Measurements from ENCODE around the gene TNS1.
"Not testable (repeated sequence)": the region's sequence is repeated elsewhere in the genome, so short reads cannot be mapped to it uniquely, and the experiment has no call there.

Gene TNS1

GRCh38 chr2:217790681-217791392 lies 212.0 kb downstream of the TNS1 start:
- peak; percentile 47 for DNase-seq

GRCh38 chr2:217790195-217790594 lies 212.6 kb downstream of the TNS1 start:
- no peak for DNase-seq

- DNase-seq = no peak
Measured at GRCh38 chr2:217789736-217790181, 213.0 kb downstream of the TNS1 start.

GRCh38 chr2:217789003-217789735 lies 213.6 kb downstream of the TNS1 start:
- DNase-seq = peak; percentile 66

DNA sequence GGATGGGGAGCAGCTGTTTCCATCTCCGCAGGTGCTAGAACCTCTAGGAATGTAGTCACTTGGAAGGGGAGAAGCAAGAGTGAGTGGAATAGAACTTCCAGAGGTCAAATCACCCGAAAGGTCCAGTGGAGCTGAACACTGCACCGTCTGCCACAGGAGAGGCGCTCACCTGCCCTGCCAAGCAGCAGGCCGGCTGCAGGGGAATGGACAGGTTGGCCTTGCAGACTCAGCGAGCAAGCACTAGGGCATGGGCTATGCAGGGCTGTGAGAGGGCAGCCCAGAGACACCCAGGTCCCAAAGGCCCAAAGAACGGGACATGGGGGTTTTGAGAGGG lies 214.2 kb downstream of the TNS1 start:
- no peak for DNase-seq

DNA sequence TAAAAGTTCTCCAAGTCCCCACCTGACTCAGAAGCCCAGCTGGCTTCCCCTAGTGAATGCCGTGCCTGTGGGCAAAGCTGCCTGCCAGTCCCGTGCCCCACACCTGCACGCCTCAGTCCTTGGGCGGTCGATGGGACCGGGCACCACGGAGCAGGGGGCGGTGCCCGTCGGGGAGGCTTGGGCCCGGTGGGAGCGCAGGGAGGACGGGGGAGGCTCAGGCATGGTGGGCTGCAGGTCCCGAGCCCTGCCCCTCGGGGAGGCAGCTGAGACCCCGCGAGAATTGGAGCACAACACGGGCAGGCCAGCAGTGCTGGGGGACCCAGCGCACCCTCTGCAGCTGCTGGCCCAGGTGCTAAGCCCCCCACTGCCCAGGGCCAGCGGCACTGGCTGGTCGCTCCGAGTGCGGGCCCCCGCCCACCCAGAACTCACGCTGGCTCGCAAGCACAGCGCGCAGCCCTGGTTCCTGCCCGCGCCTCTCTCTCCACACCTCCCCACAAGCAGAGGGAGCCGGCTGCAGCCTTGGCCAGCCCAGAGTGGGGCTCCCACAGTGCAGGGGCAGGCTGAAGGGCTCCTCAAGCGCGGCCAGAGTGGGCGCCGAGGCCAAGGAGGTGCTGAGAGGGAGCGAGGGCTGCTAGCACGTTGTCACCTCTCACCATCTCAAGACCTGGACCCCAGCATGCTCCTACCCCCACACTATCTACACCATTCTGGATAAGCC lies 215.5 kb downstream of the TNS1 start:
- no peak for DNase-seq

DNA sequence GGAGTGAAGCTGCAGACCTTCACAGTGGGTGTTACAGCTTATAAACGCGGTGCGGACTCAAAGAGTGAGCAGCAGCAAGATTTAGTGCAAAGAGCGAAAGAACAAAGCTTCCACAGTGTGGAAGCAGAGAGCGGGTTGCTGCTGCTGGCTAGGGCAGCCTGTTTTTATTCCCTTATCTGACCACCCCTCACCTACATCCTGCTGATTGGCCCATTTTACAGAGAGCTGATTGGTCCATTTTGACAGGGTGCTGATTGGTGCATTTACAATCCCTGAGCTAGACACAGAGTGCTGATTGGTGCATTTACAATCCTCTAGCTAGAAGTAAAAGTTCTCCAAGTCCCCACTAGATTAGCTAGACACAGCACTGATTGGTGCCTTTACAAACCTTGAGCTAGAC lies 216.2 kb downstream of the TNS1 start:
- not testable (repeated sequence) for DNase-seq

DNA sequence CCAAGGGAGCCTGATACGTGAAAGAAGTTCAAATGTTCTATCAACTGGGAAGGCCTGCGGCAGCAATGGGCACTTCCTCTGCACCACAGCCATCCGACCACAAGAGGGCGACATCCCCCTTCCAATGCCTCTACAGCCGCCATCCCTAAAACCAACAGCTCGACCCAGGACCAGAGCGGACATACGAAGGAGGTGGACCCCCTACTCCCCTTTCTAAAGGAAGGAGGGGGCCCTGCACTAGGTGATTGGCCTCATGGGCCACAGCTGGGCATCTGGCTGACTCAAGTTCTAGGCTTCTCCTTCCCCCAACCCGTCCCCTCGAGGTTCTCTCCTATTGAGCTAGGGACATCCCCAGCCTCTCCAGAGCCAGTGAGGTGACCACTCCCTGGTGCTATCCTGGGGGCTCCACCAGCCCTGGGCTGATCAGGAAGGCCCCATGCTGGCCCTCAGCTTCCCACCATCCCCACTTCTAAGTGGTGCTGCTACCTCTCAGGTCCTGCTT lies 217.2 kb downstream of the TNS1 start:
- DNase-seq = peak; percentile 70

- no peak for DNase-seq
Measured at GRCh38 chr2:217784996-217785543, 217.7 kb downstream of the TNS1 start.

- DNase-seq = no peak
Measured at GRCh38 chr2:217783243-217783642, 219.6 kb downstream of the TNS1 start.

DNA sequence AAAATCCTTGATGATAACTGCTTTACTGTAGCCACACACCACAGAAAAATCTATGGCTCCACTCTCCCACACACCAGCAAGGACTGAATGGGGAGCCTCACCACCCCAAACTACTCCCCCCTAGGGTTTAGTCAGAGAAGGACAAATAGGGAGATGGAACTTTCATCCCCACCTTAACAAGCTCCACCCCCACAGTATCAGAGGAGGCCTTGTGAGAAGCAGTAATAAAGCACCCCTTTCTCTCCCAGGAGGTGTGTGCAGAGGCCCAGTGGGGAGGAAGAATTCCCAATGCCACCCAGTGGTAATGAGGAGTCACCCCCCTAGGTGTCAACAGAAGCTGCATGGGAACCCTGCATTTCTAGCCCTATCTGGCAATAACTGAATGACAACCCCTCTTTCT lies 224.9 kb downstream of the TNS1 start:
- no peak for DNase-seq

DNA sequence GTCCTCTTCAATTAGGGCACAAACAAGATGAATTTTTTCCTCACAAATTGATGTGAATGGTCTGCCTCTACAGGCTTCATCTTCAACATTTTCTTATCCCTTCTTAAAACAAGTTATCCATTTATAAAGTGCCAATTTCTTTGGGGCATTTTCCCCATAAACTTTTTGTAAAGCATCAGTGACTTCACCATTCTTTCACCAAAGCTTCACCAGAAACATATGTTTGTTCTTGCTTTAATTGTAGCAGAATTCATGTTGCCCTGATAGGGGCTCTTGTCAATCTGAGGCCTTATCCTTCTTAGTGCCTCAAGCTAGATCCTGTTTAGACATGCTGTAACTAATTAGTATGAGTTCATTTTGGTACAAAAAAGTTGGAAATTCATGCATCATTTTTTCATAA lies 226.2 kb downstream of the TNS1 start:
- no peak for DNase-seq

GRCh38 chr2:217775920-217776503 lies 226.8 kb downstream of the TNS1 start:
- no peak for DNase-seq

DNA sequence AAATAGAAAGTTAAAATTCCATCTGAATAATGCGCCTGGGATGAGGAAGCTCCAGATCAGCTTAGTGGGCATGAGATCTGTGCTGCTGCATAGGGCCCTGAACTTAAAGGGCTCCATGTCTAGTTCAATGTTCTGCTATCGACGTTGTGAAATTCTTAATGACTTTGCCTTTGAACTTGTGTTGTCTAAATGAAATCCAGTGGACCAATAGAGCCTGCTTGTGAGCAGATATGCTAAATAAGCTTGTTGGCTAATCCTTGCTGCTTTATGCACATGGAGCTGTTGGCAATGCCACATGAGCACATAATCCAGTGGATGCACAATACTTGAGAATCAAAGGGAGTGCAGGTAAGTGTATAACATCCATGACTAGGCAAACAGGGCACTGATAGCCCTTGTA lies 228.6 kb downstream of the TNS1 start:
- DNase-seq = no peak

- DNase-seq = no peak
Measured at GRCh38 chr2:217773539-217773938, 229.3 kb downstream of the TNS1 start.

- DNase-seq = no peak
Measured at GRCh38 chr2:217766356-217766755, 236.4 kb downstream of the TNS1 start.

DNA sequence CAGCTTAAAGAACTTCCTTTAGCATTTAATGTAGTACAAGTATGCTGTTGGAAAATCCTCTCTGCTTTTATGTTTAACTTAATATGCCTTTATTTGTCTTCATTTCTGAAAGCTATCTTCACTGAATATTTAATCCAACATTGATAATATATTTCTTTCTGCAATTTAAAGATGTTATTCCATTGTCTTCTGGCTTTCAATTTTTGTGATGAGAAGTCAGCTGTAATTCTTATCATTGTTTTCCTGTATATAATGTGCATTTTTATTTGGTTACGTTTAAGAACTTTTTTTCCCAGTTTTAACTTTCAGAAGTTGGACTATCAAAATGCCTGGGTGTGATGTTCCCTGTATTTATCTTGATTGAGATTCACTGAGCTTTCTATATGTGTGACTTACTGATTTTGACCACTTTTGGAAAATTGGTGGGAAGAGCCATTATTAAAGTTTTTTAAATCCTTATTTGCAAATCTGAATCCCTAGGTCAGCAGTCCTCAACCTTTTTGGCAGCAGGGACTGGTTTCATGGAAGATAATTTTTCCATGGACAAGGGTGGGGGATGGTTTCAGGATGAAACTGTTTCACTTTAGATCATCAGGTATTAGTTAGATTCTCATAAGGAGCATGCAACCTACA lies 241.0 kb downstream of the TNS1 start:
- no peak for DNase-seq

- no peak for DNase-seq
Measured at GRCh38 chr2:217759991-217760390, 242.8 kb downstream of the TNS1 start.

DNA sequence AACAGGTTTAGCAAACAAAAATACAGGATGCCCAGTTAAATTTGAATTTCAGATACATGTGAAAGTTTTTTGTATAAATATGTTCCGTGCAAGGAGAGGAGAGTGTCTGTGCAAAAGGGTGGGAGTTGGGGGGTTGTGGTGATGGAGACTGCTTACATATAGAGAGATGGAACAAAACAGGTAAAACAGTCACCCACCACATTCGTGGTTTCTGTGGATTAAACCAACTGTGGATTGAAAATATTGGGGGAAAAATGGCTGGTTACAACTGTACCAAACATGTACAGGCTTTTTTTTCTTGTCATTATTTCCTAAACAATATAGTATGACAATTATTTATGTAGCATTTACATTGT lies 245.7 kb downstream of the TNS1 start:
- DNase-seq = no peak

DNA sequence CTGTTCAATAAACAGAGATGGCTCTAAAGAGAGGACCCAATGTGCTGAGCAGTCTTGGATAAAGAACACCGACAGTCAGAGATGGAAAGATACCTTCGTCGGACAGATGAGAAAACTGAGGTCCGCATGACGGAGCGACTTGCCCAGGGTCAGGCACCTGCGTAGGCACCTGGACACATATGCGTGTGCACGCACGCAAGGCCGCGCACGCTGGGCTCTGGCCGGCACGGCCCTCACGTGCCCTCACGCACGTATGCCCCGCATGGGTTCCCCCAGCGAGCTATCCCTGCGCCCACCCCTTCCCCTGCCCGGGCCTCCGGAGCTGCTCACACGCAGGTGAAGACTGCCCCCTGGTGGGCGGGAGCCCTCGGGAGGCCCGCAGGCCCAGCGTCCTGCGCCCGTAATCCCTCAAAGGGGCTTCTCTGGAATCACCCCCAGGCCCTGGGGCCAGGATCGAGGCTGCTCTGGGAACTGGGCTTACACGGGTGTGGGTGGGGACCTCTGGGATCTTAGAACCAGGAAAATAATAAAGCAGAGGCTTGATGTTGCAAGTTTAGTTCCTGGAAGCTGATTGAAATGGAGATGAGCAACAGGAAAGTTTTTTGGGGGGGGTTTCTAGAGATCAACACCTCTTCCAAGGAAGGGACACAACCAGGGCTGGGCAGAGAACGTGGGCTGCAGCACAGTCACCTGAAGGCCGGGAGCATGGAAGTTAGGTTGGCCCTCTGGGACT lies 246.3 kb downstream of the TNS1 start:
- peak; percentile 62 for DNase-seq

GRCh38 chr2:217755027-217755745 lies 247.6 kb downstream of the TNS1 start:
- no peak for DNase-seq
